GM23338 (cell line): ENCODE data around the gene LEKR1. TPM values are rescaled to one million over a fixed set of nuclear protein-coding genes. Genes with fewer than 3 reads are reported as not detected.

Experiments used
- ATAC-seq: fragments of 200-7000 bp; cut with Tn5 transposase; 3 replicates; pipeline ENCODE4 v1.9.1; 2020
- DNase-seq: peaks from one replicate; pipeline ENCODE4 v3.0.0-alpha.2; 2015; ENCODE audit warnings: low spot score
- H2AFZ ChIP-seq: fragments of 200-600 bp; sonication (generic); 2 replicates; pipeline ENCODE4 v1.8.0; 2016; ENCODE audit warnings: antibody characterized with exemption, mild to moderate bottlenecking, moderate library complexity
- H3F3A ChIP-seq: fragments of 200-600 bp; sonication (generic); replicated peaks from 2 replicates; pipeline ENCODE4 v1.8.0; 2017; ENCODE audit warnings: antibody characterized with exemption, mixed run types, low read depth
- H3K27ac ChIP-seq: fragments of 200-600 bp; sonication (generic); 2 replicates; pipeline ENCODE4 v1.6.1; 2016; ENCODE audit warnings: low read depth
- H3K27me3 ChIP-seq: fragments of 200-600 bp; sonication (generic); 2 replicates; pipeline ENCODE4 v1.8.0; 2016; ENCODE audit warnings: mild to moderate bottlenecking, mixed run types, moderate library complexity; ENCODE audit not compliant: insufficient read depth
- H3K36me3 ChIP-seq: fragments of 200-600 bp; sonication (generic); 2 replicates; pipeline ENCODE4 v1.8.0; 2016; ENCODE audit warnings: mild to moderate bottlenecking; ENCODE audit not compliant: insufficient read depth
- H3K4me1 ChIP-seq: fragments of 200-600 bp; sonication (generic); 2 replicates; pipeline ENCODE4 v1.8.0; 2016; ENCODE audit warnings: mild to moderate bottlenecking, moderate library complexity; ENCODE audit not compliant: insufficient read depth
- H3K4me2 ChIP-seq: fragments of 200-600 bp; sonication (generic); 2 replicates; pipeline ENCODE4 v1.7.1; 2017; ENCODE audit warnings: mixed run types
- H3K4me3 ChIP-seq: fragments of 200-600 bp; sonication (generic); 2 replicates; pipeline ENCODE4 v1.6.1; 2016; ENCODE audit warnings: mixed run types
- H3K79me2 ChIP-seq: fragments of 200-600 bp; sonication (generic); replicated peaks from 2 replicates; pipeline ENCODE4 v1.8.0; 2017; ENCODE audit warnings: mild to moderate bottlenecking; ENCODE audit not compliant: insufficient read depth
- H3K9me2 ChIP-seq: fragments of 200-600 bp; sonication (generic); 2 replicates; pipeline ENCODE4 v1.8.0; 2017; ENCODE audit not compliant: insufficient read depth
- H4K20me1 ChIP-seq: fragments of 200-600 bp; sonication (generic); replicated peaks from 2 replicates; pipeline ENCODE4 v1.8.0; 2017; ENCODE audit warnings: mild to moderate bottlenecking; ENCODE audit not compliant: insufficient read depth
- H3K27ac Mint-ChIP-seq: 2 replicates; pipeline ENCODE4 v1.8.0; 2020; ENCODE audit warnings: inconsistent platforms, mild to moderate bottlenecking, moderate library complexity, mixed read lengths
- H3K27me3 Mint-ChIP-seq: 3 replicates; pipeline ENCODE4 v1.8.0; 2022; ENCODE audit warnings: low read depth, mild to moderate bottlenecking, moderate library complexity, mixed read lengths, inconsistent platforms; ENCODE audit not compliant: insufficient read depth, poor library complexity
- H3K36me3 Mint-ChIP-seq: 3 replicates; pipeline ENCODE4 v1.8.0; 2021; ENCODE audit warnings: low read depth, mild to moderate bottlenecking, inconsistent platforms, moderate library complexity, mixed read lengths
- H3K4me1 Mint-ChIP-seq: 3 replicates; pipeline ENCODE4 v1.8.0; 2020; ENCODE audit warnings: mild to moderate bottlenecking, inconsistent platforms, mixed read lengths
- H3K4me3 Mint-ChIP-seq: 3 replicates; pipeline ENCODE4 v1.8.0; 2021; ENCODE audit warnings: moderate library complexity, mild to moderate bottlenecking, inconsistent platforms, mixed read lengths
- H3K9me3 Mint-ChIP-seq: 3 replicates; pipeline ENCODE4 v1.8.0; 2020; ENCODE audit warnings: moderate library complexity, mild to moderate bottlenecking, inconsistent platforms, mixed read lengths
- CREB1 ChIP-seq: fragments of 250-450 bp; sonication (Bioruptor Pico); IDR thresholded peaks from 2 replicates; pipeline ENCODE4 v1.5.0; 2020; ENCODE audit warnings: low read depth, mild to moderate bottlenecking, moderate library complexity
- CTCF ChIP-seq, 2 experiments: fragments of 200-600 bp in 1 of 2; sonication (generic) in 1 of 2; conservative IDR thresholded peaks; 2 replicates each; pipeline versions ENCODE4 v1.5.1 to v1.6.1; 2016 to 2017; ENCODE audit warnings: antibody characterized with exemption in 2 of 2, low read depth in 2 of 2, mild to moderate bottlenecking in 2 of 2, moderate library complexity in 1 of 2
- EZH2phosphoT487 ChIP-seq: fragments of 200-600 bp; sonication (generic); IDR thresholded peaks from one replicate; pipeline ENCODE4 v1.8.1; 2018; ENCODE audit warnings: antibody characterized with exemption; ENCODE audit not compliant: unreplicated experiment
- JUNB ChIP-seq: IDR thresholded peaks from one replicate; pipeline ENCODE4 v1.6.1; 2016; ENCODE audit warnings: antibody characterized with exemption; ENCODE audit not compliant: unreplicated experiment
- NANOG ChIP-seq: IDR thresholded peaks from 2 replicates; pipeline ENCODE4 v1.6.1; 2016; ENCODE audit warnings: antibody characterized with exemption, borderline replicate concordance
- POLR2AphosphoS5 ChIP-seq: IDR thresholded peaks from 2 replicates; pipeline ENCODE4 v1.6.1; 2016; ENCODE audit warnings: antibody characterized with exemption, low read depth
- REST ChIP-seq: IDR thresholded peaks from one replicate; pipeline ENCODE4 v1.6.1; 2018; ENCODE audit warnings: antibody characterized with exemption; ENCODE audit not compliant: unreplicated experiment
- ZNF114 ChIP-seq: fragments of 250-450 bp; sonication (Bioruptor Pico); IDR thresholded peaks from 2 replicates; pipeline ENCODE4 v1.5.0; 2020; ENCODE audit warnings: mild to moderate bottlenecking, moderate library complexity
- ZNF331 ChIP-seq: fragments of 250-450 bp; sonication (Bioruptor Pico); IDR thresholded peaks from 2 replicates; pipeline ENCODE4 v1.5.0; 2020; ENCODE audit warnings: low read depth, mild to moderate bottlenecking, moderate library complexity
- polyA plus RNA-seq: library from polyadenylated mRNA; unstranded; fragments of >200 nt; fragmentation: Nextera tagmentation; extraction: Ambion mirVana; gene quantifications from 2 replicates; pipeline ENCODE4 v1.2.1, GENCODE V29; 2016
- total RNA-seq: library from RNA; depleted of rRNA; stranded (reverse); fragments of >200 nt; shearing (Covaris generic); gene quantifications from 2 replicates; pipeline ENCODE4 v1.2.3, GENCODE V29; 2014

LEKR1 gene
- total and polyA plus RNA-seq, 2 experiments from 2014 or later: not detected

GRCh38 chr3:156973954-156974353, 147.8 kb downstream of the LEKR1 start (continued):
- TF ChIP-seq CTCF (conservative IDR thresholded peaks at IDR 0.05; ENCODE audit: low read depth in 2 of 2) (no peak), EZH2phosphoT487 (no peak), REST (no peak)

GRCh38 chr3:156974931-156975330, 148.8 kb downstream of the LEKR1 start:
- no peak overlapping the region for H3K4me3 ChIP-seq
- H3K27me3 Mint-ChIP-seq: no peaks in the 10 kb centered on the region
- H3K36me3 ChIP-seq: no peaks in the 10 kb centered on the region
- no peaks in the 10 kb centered on the region for H4K20me1 ChIP-seq
- peaks cover 5% of the 10 kb centered on the region; the same call in 2 of the 3 replicates for H3K4me1 Mint-ChIP-seq
- ATAC-seq: no peak
- no peak overlapping the region for H3K27ac ChIP-seq
- peaks cover 3% of the 10 kb centered on the region; the same call in 1 of the 3 replicates for H3K9me3 Mint-ChIP-seq
- H3K9me2 ChIP-seq: no peaks in the 10 kb centered on the region
- no peaks in the 10 kb centered on the region for H3F3A ChIP-seq
- H3K27me3 ChIP-seq: no peaks in the 10 kb centered on the region
- H3K27ac Mint-ChIP-seq: no peak overlapping the region
- H3K4me3 Mint-ChIP-seq: no peak overlapping the region
- H3K36me3 Mint-ChIP-seq: no peaks in the 10 kb centered on the region
- no peak overlapping the region for H3K4me2 ChIP-seq
- no peaks in the 10 kb centered on the region for H3K4me1 ChIP-seq
- no peak for DNase-seq
- H2AFZ ChIP-seq: no peak overlapping the region
- no peaks in the 10 kb centered on the region for H3K79me2 ChIP-seq
- no peak for TF ChIP-seq POLR2AphosphoS5
- TF ChIP-seq ZNF114: no peak
- TF ChIP-seq ZNF331 (CRISPR knock-in tag): no peak
- TF ChIP-seq JUNB: no peak
- no peak for TF ChIP-seq NANOG
- no peak for TF ChIP-seq REST
- TF ChIP-seq CREB1 (CRISPR knock-in tag): no peak
- TF ChIP-seq EZH2phosphoT487: no peak
- no peak for TF ChIP-seq CTCF (conservative IDR thresholded peaks at IDR 0.05; ENCODE audit: low read depth in 2 of 2)
